Umbilical cord (tissue), 2 donors: ENCODE results near the gene ZMYND10. TPM values are rescaled to one million over a fixed set of nuclear protein-coding genes. Genes with fewer than 3 reads are reported as not detected.

ENCODE experiments used
- DNase-seq: peaks from one replicate; pipeline ENCODE4 v3.0.0-alpha.2; 2015; ENCODE audit warnings: low spot score
- total RNA-seq: library from RNA; depleted of rRNA; stranded (reverse); fragments of >200 nt; gene quantifications from one replicate; pipeline ENCODE4 v1.2.3, GENCODE V29; 2014; ENCODE audit warnings: low replicate concordance; ENCODE audit not compliant: insufficient read depth

Gene ZMYND10
- 5.3 TPM for total RNA-seq

- DNase-seq: peak; percentile 58
Measured at GRCh38 chr3:50345586-50346234, at the start of gene ZMYND10. TSS of gene ZMYND10 (minus strand) at chr3:50345732. CDS start at chr3:50345579, 153 bp downstream.

- DNase-seq: no peak
Measured at GRCh38 chr3:50393061-50393460, 47.5 kb upstream of the ZMYND10 start.

- DNase-seq: no peak
Measured at GRCh38 chr3:50392101-50392715, 46.7 kb upstream of the ZMYND10 start.

- DNase-seq: no peak
Measured at GRCh38 chr3:50390508-50391224, 45.1 kb upstream of the ZMYND10 start.

GRCh38 chr3:50389414-50389767 lies 43.9 kb upstream of the ZMYND10 start:
- no peak for DNase-seq

GRCh38 chr3:50388720-50389413 lies 43.3 kb upstream of the ZMYND10 start:
- no peak for DNase-seq

GRCh38 chr3:50388016-50388719 lies 42.6 kb upstream of the ZMYND10 start:
- DNase-seq: no peak

- DNase-seq: no peak
Measured at GRCh38 chr3:50385754-50386153, 40.2 kb upstream of the ZMYND10 start.

GRCh38 chr3:50383750-50384149 lies 38.2 kb upstream of the ZMYND10 start:
- DNase-seq: no peak

- no peak for DNase-seq
Measured at GRCh38 chr3:50382722-50383121, 37.2 kb upstream of the ZMYND10 start.

- no peak for DNase-seq
Measured at GRCh38 chr3:50381383-50381782, 35.9 kb upstream of the ZMYND10 start.

- no peak for DNase-seq
Measured at GRCh38 chr3:50380405-50381085, 35.0 kb upstream of the ZMYND10 start.

- DNase-seq: no peak
Measured at GRCh38 chr3:50378757-50379156, 33.2 kb upstream of the ZMYND10 start.

GRCh38 chr3:50378024-50378423 lies 32.5 kb upstream of the ZMYND10 start:
- DNase-seq: no peak

GRCh38 chr3:50375258-50375931 lies 29.9 kb upstream of the ZMYND10 start:
- DNase-seq: no peak

GRCh38 chr3:50374363-50375257 lies 29.1 kb upstream of the ZMYND10 start:
- no peak for DNase-seq

- DNase-seq: no peak
Measured at GRCh38 chr3:50373146-50374051, 27.9 kb upstream of the ZMYND10 start.

- peak; percentile 57 for DNase-seq
Measured at GRCh38 chr3:50372349-50372748, 26.8 kb upstream of the ZMYND10 start.
